Smooth muscle cell (in vitro differentiated cells): ENCODE data around the gene QSER1. TPM values are rescaled to one million over a fixed set of nuclear protein-coding genes. Genes with fewer than 3 reads are reported as not detected.

Experiments used
- DNase-seq: peaks from one replicate; lab custom pipeline; 2025; ENCODE audit not compliant: unreplicated experiment; lab: John Stamatoyannopoulos, UW
- H2AFZ ChIP-seq: fragments of 200-600 bp; sonication (generic); 2 replicates; pipeline ENCODE4 v1.6.0; 2016; ENCODE audit warnings: antibody characterized with exemption, low read depth, mild to moderate bottlenecking
- H3F3A ChIP-seq: fragments of 200-600 bp; sonication (generic); 2 replicates; pipeline ENCODE4 v1.6.0; 2017; ENCODE audit warnings: antibody characterized with exemption, low read depth
- H3K27ac ChIP-seq: fragments of 200-600 bp; sonication (generic); 2 replicates; pipeline ENCODE4 v1.5.1; 2016; ENCODE audit warnings: low read depth, mild to moderate bottlenecking
- H3K27me3 ChIP-seq: fragments of 200-600 bp; sonication (generic); 2 replicates; pipeline ENCODE4 v1.6.1; 2016; ENCODE audit warnings: low read depth, mild to moderate bottlenecking
- H3K36me3 ChIP-seq: fragments of 200-600 bp; sonication (generic); 2 replicates; pipeline ENCODE4 v1.5.1; 2016; ENCODE audit warnings: low read depth
- H3K4me1 ChIP-seq: fragments of 200-600 bp; sonication (generic); 2 replicates; pipeline ENCODE4 v1.5.1; 2016; ENCODE audit warnings: low read depth
- H3K4me2 ChIP-seq: fragments of 200-600 bp; sonication (generic); 2 replicates; pipeline ENCODE4 v1.6.0; 2016; ENCODE audit warnings: mild to moderate bottlenecking
- H3K4me3 ChIP-seq: fragments of 200-600 bp; sonication (generic); 2 replicates; pipeline ENCODE4 v1.5.1; 2016; ENCODE audit warnings: mild to moderate bottlenecking
- H3K79me2 ChIP-seq: fragments of 200-600 bp; sonication (generic); 2 replicates; pipeline ENCODE4 v1.6.0; 2016; ENCODE audit warnings: low read depth, mild to moderate bottlenecking
- H3K9ac ChIP-seq: fragments of 200-600 bp; sonication (generic); 2 replicates; pipeline ENCODE4 v1.6.0; 2016; ENCODE audit warnings: low read depth
- H3K9me3 ChIP-seq: fragments of 200-600 bp; sonication (generic); replicated peaks from 2 replicates; pipeline ENCODE4 v1.5.1; 2016; ENCODE audit warnings: low read depth
- H4K20me1 ChIP-seq: fragments of 200-600 bp; sonication (generic); 2 replicates; pipeline ENCODE4 v1.6.0; 2016; ENCODE audit warnings: low read depth
- WGBS: methylation state at CpG from one replicate; pipeline ENCODE4 v1.1.7; 2016; ENCODE audit warnings: low lambda C conversion rate; 5-methylcytosine and 5-hydroxymethylcytosine counted together
- polyA plus RNA-seq: library from polyadenylated mRNA; unstranded; fragments of >200 nt; fragmentation: Nextera tagmentation; extraction: Ambion mirVana; gene quantifications from 2 replicates; pipeline ENCODE4 v1.2.1, GENCODE V29; 2016
- total RNA-seq: library from RNA; depleted of rRNA; stranded (reverse); fragments of >200 nt; gene quantifications from 2 replicates; pipeline ENCODE4 v1.2.3, GENCODE V29; 2014
- TF ChIP-seq, protein P1 (sequence below): fragments of 200-600 bp; sonication (generic); IDR thresholded peaks from 2 replicates; pipeline ENCODE4 v1.5.1; 2017; ENCODE audit warnings: borderline replicate concordance, mild to moderate bottlenecking, antibody characterized with exemption; ENCODE audit not compliant: insufficient read depth, poor library complexity, severe bottlenecking

The QSER1 gene
- total and polyA plus RNA-seq, 2 experiments from 2014 or later, result 4.1 to 31.6 TPM

DNA sequence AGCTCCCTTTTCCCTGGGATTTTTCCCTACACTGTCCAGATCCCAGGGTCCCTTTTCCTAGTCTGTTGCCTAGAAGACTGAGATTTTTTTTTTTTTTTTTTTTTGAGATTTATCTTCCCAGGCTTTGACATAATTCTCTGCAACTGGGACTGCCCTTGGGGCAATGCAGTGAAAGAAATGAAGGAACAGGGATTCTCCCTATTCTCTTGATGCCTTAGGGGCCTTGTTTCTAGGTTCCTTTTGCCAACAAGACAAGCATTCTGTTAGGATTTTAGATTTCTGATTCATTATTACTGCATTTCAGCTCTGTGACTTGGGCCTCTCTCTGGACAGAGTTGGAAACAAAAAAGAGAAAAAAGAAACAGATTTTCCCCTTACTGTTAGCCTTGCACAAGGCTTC lies 47.3 kb downstream of the QSER1 start:
- Histone ChIP-seq H3F3A (no peaks in the 10 kb centered on the region), H3K27ac (no peak overlapping the region), H3K4me3 (no peak overlapping the region), H3K9ac (no peak overlapping the region), H3K36me3 (peaks cover 22% of the 10 kb centered on the region), H3K4me1 (no peaks in the 10 kb centered on the region), H2AFZ (no peak overlapping the region), H3K9me3 (no peaks in the 10 kb centered on the region), H3K27me3 (no peaks in the 10 kb centered on the region), H3K79me2 (peaks cover 49% of the 10 kb centered on the region), H4K20me1 (peaks cover 31% of the 10 kb centered on the region), H3K4me2 (no peak overlapping the region)
- TF ChIP-seq, protein P1, sequence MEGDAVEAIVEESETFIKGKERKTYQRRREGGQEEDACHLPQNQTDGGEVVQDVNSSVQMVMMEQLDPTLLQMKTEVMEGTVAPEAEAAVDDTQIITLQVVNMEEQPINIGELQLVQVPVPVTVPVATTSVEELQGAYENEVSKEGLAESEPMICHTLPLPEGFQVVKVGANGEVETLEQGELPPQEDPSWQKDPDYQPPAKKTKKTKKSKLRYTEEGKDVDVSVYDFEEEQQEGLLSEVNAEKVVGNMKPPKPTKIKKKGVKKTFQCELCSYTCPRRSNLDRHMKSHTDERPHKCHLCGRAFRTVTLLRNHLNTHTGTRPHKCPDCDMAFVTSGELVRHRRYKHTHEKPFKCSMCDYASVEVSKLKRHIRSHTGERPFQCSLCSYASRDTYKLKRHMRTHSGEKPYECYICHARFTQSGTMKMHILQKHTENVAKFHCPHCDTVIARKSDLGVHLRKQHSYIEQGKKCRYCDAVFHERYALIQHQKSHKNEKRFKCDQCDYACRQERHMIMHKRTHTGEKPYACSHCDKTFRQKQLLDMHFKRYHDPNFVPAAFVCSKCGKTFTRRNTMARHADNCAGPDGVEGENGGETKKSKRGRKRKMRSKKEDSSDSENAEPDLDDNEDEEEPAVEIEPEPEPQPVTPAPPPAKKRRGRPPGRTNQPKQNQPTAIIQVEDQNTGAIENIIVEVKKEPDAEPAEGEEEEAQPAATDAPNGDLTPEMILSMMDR, result no peak
- DNase-seq, result no peak

DNA sequence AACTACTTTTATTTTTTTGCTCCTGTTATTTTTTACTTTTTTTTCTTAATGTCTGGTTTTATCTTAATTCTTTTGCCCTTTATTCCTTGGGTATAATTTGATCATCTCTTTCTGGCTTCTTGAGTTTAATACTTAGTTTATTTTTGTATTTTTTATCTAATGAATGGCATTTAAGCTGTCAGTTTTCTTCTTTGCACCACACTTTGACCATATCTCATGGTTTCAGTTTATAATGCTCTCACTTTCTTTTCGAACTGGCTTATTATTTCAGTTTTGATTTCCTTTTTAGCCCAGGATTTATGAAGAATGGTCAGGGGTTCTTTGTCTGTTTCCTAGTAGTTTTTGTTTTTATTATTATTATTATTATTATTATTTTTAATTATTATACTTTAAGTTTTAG lies 48.3 kb downstream of the QSER1 start:
- H3K4me3 ChIP-seq, result no peak overlapping the region
- no peak overlapping the region for H3K27ac ChIP-seq
- no peaks in the 10 kb centered on the region for H3K9me3 ChIP-seq
- no peak for DNase-seq
- H3K4me2 ChIP-seq, result no peak overlapping the region
- H3K36me3 ChIP-seq, result peaks cover 13% of the 10 kb centered on the region
- TF ChIP-seq, protein P1, result no peak
- no peak overlapping the region for H3K9ac ChIP-seq
- H2AFZ ChIP-seq, result no peak overlapping the region
- 97% methylated on average over 1 of the region's 1 CpG for WGBS
- H4K20me1 ChIP-seq, result peaks cover 31% of the 10 kb centered on the region
- no peaks in the 10 kb centered on the region for H3K27me3 ChIP-seq
- H3F3A ChIP-seq, result no peaks in the 10 kb centered on the region
- H3K79me2 ChIP-seq, result peaks cover 42% of the 10 kb centered on the region
- no peaks in the 10 kb centered on the region for H3K4me1 ChIP-seq

DNA sequence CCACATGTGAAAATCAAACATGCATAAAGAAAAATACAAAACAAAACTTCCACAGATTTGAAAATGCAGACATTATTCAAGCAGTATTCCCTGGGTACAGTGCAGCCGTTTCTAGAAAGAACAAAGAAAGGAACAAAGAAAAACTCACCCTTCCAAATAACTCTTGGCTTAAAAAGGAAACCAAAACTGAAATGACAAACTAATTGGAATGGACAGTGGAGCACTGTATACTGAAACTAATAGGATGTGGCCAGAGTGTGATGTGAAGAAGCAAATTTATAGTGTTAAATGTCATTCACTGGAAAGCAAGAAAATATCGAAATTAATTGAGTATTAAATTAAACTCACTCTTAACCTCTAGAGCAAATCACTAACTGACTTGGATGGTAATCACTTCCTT lies 55.4 kb downstream of the QSER1 start:
- Histone ChIP-seq H3K27me3 (no peaks in the 10 kb centered on the region), H3K4me2 (no peak overlapping the region), H4K20me1 (peaks cover 10% of the 10 kb centered on the region), H3K9me3 (no peaks in the 10 kb centered on the region), H3K79me2 (peaks cover 27% of the 10 kb centered on the region), H2AFZ (no peak overlapping the region), H3K4me3 (no peak overlapping the region), H3F3A (no peaks in the 10 kb centered on the region), H3K27ac (no peak overlapping the region), H3K36me3 (no peaks in the 10 kb centered on the region), H3K9ac (no peak overlapping the region), H3K4me1 (no peaks in the 10 kb centered on the region)
- WGBS, result 100% methylated on average over 2 of the region's 2 CpGs
- TF ChIP-seq, protein P1, result no peak
- DNase-seq, result no peak

DNA sequence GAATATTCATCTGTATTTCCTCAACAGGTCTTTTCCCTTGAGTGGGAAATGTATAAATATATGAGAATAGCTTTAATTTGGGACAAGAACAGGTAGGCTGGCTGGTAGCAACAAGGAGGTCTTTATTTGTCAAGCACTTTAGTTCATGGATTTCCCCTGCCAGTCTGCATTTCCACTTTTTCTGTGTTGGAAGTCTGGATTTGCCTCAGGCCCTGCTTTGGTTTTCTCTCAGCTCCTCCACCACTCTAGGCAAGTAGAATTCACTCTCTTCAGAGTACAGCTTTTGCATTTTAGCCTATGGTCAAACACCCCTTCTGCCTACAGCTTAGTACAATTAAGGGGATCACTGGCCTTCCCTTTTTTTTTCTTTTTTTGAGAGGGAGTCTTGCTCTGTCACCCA lies 57.1 kb downstream of the QSER1 start:
- Histone ChIP-seq H3K9ac (no peak overlapping the region), H3K4me1 (no peaks in the 10 kb centered on the region), H3K4me2 (no peak overlapping the region), H3K27me3 (no peaks in the 10 kb centered on the region), H3K4me3 (no peak overlapping the region), H3K79me2 (peaks cover 27% of the 10 kb centered on the region), H3K27ac (no peak overlapping the region), H3K36me3 (peaks cover 9% of the 10 kb centered on the region), H3F3A (no peaks in the 10 kb centered on the region), H3K9me3 (no peaks in the 10 kb centered on the region), H4K20me1 (peaks cover 10% of the 10 kb centered on the region), H2AFZ (no peak overlapping the region)
- TF ChIP-seq, protein P1, result no peak
- DNase-seq, result no peak
